ENCODE data around the gene SPATS2L.

DNA sequence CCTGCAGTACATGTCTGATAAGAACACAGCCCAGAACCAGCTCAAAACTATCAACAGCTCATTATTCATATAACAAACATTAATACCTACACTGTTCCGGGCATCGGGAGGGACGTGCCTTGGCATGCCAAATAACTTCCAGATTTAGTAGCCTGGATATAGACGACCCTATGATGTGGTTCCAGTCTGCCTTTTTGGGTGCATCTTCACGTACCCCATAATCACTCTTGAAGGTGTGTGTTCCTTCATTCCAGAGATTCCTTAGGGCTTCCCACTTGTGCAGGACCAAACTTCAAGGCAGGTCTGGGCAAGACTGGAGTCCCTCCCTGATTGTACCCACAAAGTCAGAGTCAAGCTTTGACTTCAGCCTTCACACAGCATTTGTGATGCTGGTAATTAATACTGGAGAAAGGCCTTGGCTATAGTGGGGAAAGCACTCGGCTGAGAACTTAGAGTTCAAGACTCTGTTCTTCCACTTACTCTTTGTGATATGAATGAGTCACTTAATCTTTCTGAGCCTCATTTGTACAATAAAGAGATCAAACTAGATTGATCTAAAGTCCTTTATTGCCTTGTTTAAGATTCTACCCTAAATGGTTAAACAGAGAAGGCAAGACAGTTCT lies 27.7 kb upstream of the SPATS2L start:
- TF ChIP-seq, protein P1, sequence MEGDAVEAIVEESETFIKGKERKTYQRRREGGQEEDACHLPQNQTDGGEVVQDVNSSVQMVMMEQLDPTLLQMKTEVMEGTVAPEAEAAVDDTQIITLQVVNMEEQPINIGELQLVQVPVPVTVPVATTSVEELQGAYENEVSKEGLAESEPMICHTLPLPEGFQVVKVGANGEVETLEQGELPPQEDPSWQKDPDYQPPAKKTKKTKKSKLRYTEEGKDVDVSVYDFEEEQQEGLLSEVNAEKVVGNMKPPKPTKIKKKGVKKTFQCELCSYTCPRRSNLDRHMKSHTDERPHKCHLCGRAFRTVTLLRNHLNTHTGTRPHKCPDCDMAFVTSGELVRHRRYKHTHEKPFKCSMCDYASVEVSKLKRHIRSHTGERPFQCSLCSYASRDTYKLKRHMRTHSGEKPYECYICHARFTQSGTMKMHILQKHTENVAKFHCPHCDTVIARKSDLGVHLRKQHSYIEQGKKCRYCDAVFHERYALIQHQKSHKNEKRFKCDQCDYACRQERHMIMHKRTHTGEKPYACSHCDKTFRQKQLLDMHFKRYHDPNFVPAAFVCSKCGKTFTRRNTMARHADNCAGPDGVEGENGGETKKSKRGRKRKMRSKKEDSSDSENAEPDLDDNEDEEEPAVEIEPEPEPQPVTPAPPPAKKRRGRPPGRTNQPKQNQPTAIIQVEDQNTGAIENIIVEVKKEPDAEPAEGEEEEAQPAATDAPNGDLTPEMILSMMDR (IDR thresholded peaks at IDR 0.05), result no peak
- TF ChIP-seq POLR2A (IDR thresholded peaks at IDR 0.05), result no peak
